ENCODE data around the gene CCDC60.
"Not testable (repeated sequence)": the region's sequence is repeated elsewhere in the genome, so short reads cannot be mapped to it uniquely, and the experiment has no call there.

The CCDC60 gene

DNA sequence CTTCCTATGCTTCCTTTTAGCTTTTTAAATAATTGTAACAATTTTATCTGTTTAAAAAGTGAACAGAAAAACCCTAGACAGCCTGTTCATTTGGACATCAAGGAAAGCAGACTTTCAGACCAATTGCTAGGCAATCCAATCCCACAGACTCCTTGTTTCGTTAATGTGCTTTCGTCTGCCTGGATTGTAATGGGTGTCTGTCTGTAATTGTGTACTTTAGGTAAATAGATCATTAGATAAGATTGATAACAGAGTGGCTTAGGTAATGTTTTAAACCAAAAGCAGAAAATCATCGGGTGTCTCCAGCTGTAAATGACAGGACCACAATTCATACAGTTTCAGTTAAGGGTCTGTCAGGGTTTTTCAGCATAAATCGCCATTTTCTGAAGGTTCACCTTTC is 19.6 kb downstream of the CCDC60 start:
- Histone ChIP-seq H3K4me3 (ENCODE audit: low read length) (no peak overlapping the region), H3K27ac (ENCODE audit: low read depth, low read length) (no peak overlapping the region), H3K79me2 (ENCODE audit: control insufficient read depth, low read length) (no peaks in the 10 kb centered on the region), H3K9me2 (replicated peaks; ENCODE audit: control insufficient read depth, low read length) (no peaks in the 10 kb centered on the region), H3K9me3 (ENCODE audit: control insufficient read depth, insufficient read depth, low read length) (0 out of 2 replicates have a peak, but pooled peaks cover 3% of the 10 kb centered on the region), H3K4me1 (ENCODE audit: control insufficient read depth, low read length) (no peaks in the 10 kb centered on the region), H3K27me3 (ENCODE audit: control insufficient read depth, low read length) (no peaks in the 10 kb centered on the region), H3K4me2 (ENCODE audit: low read length) (no peak overlapping the region), H3F3A (ENCODE audit: control insufficient read depth, insufficient read depth) (no peaks in the 10 kb centered on the region), H3K36me3 (ENCODE audit: control insufficient read depth, low read length) (no peaks in the 10 kb centered on the region), H4K20me1 (ENCODE audit: control insufficient read depth, insufficient read depth, low read depth, low read length) (no peaks in the 10 kb centered on the region)
- TF ChIP-seq, protein P1, sequence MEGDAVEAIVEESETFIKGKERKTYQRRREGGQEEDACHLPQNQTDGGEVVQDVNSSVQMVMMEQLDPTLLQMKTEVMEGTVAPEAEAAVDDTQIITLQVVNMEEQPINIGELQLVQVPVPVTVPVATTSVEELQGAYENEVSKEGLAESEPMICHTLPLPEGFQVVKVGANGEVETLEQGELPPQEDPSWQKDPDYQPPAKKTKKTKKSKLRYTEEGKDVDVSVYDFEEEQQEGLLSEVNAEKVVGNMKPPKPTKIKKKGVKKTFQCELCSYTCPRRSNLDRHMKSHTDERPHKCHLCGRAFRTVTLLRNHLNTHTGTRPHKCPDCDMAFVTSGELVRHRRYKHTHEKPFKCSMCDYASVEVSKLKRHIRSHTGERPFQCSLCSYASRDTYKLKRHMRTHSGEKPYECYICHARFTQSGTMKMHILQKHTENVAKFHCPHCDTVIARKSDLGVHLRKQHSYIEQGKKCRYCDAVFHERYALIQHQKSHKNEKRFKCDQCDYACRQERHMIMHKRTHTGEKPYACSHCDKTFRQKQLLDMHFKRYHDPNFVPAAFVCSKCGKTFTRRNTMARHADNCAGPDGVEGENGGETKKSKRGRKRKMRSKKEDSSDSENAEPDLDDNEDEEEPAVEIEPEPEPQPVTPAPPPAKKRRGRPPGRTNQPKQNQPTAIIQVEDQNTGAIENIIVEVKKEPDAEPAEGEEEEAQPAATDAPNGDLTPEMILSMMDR (IDR thresholded peaks at IDR 0.05; ENCODE audit: low read depth, low read length, poor library complexity, severe bottlenecking): no peak
- TF ChIP-seq EZH2phosphoT487 (IDR thresholded peaks at IDR 0.05; ENCODE audit: borderline replicate concordance, low read length): no peak

- not testable (repeated sequence) for H3K9me3 ChIP-seq (ENCODE audit: control insufficient read depth, insufficient read depth, low read length); H3K4me3 ChIP-seq (ENCODE audit: low read length); H3K79me2 ChIP-seq (ENCODE audit: control insufficient read depth, low read length); H3K4me1 ChIP-seq (ENCODE audit: control insufficient read depth, low read length); H3K27me3 ChIP-seq (ENCODE audit: control insufficient read depth, low read length); H3K4me2 ChIP-seq (ENCODE audit: low read length); H3K9me2 ChIP-seq (replicated peaks; ENCODE audit: control insufficient read depth, low read length); H4K20me1 ChIP-seq (ENCODE audit: control insufficient read depth, insufficient read depth, low read depth, low read length); H3K27ac ChIP-seq (ENCODE audit: low read depth, low read length); H3F3A ChIP-seq (ENCODE audit: control insufficient read depth, insufficient read depth); H3K36me3 ChIP-seq (ENCODE audit: control insufficient read depth, low read length)
Measured at GRCh38 chr12:119360366-119360765, 25.8 kb downstream of the CCDC60 start.

GRCh38 chr12:119363037-119363436 is 28.5 kb downstream of the CCDC60 start:
- H3F3A ChIP-seq (ENCODE audit: control insufficient read depth, insufficient read depth): no peaks in the 10 kb centered on the region
- no peak overlapping the region for H3K4me2 ChIP-seq (ENCODE audit: low read length)
- H3K79me2 ChIP-seq (ENCODE audit: control insufficient read depth, low read length): no peaks in the 10 kb centered on the region
- no peaks in the 10 kb centered on the region for H3K27me3 ChIP-seq (ENCODE audit: control insufficient read depth, low read length)
- TF ChIP-seq, protein P1 (IDR thresholded peaks at IDR 0.05; ENCODE audit: low read depth, low read length, poor library complexity, severe bottlenecking): no peak
- no peak for TF ChIP-seq EZH2phosphoT487 (IDR thresholded peaks at IDR 0.05; ENCODE audit: borderline replicate concordance, low read length)
- no peaks in the 10 kb centered on the region for H4K20me1 ChIP-seq (ENCODE audit: control insufficient read depth, insufficient read depth, low read depth, low read length)
- H3K9me2 ChIP-seq (replicated peaks; ENCODE audit: control insufficient read depth, low read length): no peaks in the 10 kb centered on the region
- H3K27ac ChIP-seq (ENCODE audit: low read depth, low read length): no peak overlapping the region
- H3K4me1 ChIP-seq (ENCODE audit: control insufficient read depth, low read length): no peaks in the 10 kb centered on the region
- no peak overlapping the region for H3K4me3 ChIP-seq (ENCODE audit: low read length)
- no peaks in the 10 kb centered on the region for H3K36me3 ChIP-seq (ENCODE audit: control insufficient read depth, low read length)
- no peaks in the 10 kb centered on the region for H3K9me3 ChIP-seq (ENCODE audit: control insufficient read depth, insufficient read depth, low read length)

GRCh38 chr12:119363490-119363889 is 29.0 kb downstream of the CCDC60 start:
- no peak overlapping the region for H3K4me3 ChIP-seq (ENCODE audit: low read length)
- no peaks in the 10 kb centered on the region for H3K9me3 ChIP-seq (ENCODE audit: control insufficient read depth, insufficient read depth, low read length)
- no peaks in the 10 kb centered on the region for H3K36me3 ChIP-seq (ENCODE audit: control insufficient read depth, low read length)
- no peak for TF ChIP-seq EZH2phosphoT487 (IDR thresholded peaks at IDR 0.05; ENCODE audit: borderline replicate concordance, low read length)
- TF ChIP-seq, protein P1 (IDR thresholded peaks at IDR 0.05; ENCODE audit: low read depth, low read length, poor library complexity, severe bottlenecking): no peak
- no peaks in the 10 kb centered on the region for H3K79me2 ChIP-seq (ENCODE audit: control insufficient read depth, low read length)
- no peaks in the 10 kb centered on the region for H3K27me3 ChIP-seq (ENCODE audit: control insufficient read depth, low read length)
- no peaks in the 10 kb centered on the region for H3F3A ChIP-seq (ENCODE audit: control insufficient read depth, insufficient read depth)
- H3K4me1 ChIP-seq (ENCODE audit: control insufficient read depth, low read length): no peaks in the 10 kb centered on the region
- no peaks in the 10 kb centered on the region for H4K20me1 ChIP-seq (ENCODE audit: control insufficient read depth, insufficient read depth, low read depth, low read length)
- no peak overlapping the region for H3K4me2 ChIP-seq (ENCODE audit: low read length)
- H3K27ac ChIP-seq (ENCODE audit: low read depth, low read length): no peak overlapping the region
- no peaks in the 10 kb centered on the region for H3K9me2 ChIP-seq (replicated peaks; ENCODE audit: control insufficient read depth, low read length)

All from DOHH2 (cell line).